GM18526 (cell line): ENCODE measurements around the gene SPHK1.

Experiments
- POLR2A ChIP-seq: IDR thresholded peaks from 3 replicates; pipeline ENCODE4 v1.6.1; 2011; ENCODE audit not compliant: insufficient read length; ENCODE audit errors: extremely low read depth

SPHK1 gene

DNA sequence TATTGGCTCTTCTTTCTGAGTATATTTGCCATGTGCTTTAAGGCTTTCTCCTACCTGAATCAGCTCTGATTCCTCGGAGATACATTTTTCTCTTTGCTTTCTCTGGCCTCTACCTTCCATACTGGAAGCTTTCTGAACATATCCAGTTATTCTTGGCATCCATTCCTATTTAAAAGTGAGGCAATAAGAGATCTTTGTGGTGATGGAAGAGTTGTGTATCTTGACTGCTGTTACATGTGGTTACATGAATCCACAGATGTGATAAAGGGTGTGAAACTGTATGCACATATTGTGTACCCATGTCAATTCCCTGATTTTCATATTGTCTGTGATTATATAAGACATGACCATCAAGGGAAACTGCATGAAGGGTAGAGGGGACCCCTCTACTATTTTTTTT lies 44.1 kb downstream of the SPHK1 start:
- no peak for TF ChIP-seq POLR2A

DNA sequence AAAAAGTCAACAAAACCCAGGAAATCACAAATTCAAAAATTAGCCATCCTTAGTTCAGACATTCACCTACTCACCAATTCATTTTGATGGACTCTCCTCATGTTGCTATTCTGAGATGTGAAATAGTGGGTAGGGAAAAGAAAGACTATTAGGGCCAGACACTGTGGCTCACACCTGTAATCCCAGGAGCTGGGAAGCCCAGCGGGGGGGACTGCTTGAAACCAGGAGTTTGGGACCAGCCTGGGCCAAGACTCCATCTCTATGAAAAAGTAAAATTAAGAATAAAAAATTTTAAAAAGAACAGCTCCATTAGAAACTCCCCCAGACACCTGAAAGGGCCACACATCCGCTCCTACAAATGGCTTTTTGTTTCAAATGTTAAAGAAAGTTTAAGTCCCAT lies 47.1 kb downstream of the SPHK1 start:
- no peak for TF ChIP-seq POLR2A

- no peak for TF ChIP-seq POLR2A
Measured at GRCh38 chr17:76432004-76432403, 47.6 kb downstream of the SPHK1 start.

DNA sequence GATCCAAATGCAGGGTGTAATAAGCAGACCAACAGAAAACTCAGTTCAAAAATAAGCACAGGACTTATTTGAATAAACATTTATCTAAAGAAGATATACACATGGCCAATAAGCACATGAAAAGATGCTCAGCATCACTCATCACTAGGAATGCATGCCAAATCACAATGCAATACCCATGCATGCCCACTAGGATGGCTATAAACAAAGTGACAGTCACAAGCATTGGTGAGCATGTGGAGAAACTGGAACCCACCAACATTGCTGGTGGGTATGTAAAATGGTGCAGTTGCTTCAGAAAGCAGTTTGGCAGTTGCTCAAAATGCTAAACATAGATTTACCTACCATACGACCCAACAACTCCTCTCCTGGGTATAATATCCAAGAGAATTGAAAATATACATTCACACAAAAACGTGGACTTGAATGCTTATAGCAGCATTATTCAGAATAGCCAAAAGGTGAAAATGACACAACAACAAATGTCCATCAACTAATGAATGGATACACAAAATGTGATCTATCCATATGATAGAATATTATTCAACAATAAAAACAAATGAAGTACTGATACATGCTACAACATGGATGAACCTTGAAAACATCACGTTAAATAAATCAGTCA lies 48.4 kb downstream of the SPHK1 start:
- TF ChIP-seq POLR2A = no peak

DNA sequence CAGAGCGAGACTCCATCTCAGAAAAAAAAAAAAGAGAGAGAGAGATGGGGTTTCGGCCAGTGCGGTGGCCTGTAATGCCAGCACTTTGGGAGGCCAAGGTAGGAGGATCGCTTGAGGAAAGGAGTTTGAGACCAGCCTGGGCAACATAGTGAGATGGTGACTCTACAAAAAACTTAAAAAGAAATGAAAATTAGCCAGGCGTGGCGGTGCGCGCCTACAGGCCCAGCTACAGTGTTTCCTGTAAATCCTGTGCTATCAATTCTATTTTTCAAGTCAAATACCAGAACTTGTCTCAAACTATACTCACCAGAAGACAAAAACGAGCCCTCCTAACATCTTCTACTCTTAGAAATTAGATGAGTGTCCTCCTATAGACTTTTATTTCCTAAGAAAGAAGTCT lies 49.3 kb downstream of the SPHK1 start:
- no peak for TF ChIP-seq POLR2A

GRCh38 chr17:76434870-76435269 lies 50.5 kb downstream of the SPHK1 start:
- no peak for TF ChIP-seq POLR2A

DNA sequence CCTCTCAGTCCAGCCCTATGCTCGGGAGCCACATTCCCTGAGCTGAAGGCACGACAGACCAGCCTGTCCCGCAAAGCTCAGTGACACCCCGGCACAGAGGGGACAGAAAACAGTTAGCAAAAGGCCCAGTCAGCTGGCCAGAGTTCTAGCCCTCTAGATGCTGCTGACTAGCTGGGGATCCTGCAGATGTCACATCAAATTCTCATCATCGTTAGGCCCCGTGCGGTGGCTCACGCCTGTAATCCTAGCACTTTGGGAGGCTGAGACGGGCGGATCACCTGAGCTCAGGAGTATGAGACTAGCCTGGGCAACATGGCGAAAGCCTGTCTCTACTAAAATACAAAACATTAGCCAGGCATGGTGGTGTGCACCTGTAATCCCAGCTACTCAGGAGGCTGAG lies 51.3 kb downstream of the SPHK1 start:
- no peak for TF ChIP-seq POLR2A
